Measurements from ENCODE around the gene CLUH.

- TF ChIP-seq, protein P1, sequence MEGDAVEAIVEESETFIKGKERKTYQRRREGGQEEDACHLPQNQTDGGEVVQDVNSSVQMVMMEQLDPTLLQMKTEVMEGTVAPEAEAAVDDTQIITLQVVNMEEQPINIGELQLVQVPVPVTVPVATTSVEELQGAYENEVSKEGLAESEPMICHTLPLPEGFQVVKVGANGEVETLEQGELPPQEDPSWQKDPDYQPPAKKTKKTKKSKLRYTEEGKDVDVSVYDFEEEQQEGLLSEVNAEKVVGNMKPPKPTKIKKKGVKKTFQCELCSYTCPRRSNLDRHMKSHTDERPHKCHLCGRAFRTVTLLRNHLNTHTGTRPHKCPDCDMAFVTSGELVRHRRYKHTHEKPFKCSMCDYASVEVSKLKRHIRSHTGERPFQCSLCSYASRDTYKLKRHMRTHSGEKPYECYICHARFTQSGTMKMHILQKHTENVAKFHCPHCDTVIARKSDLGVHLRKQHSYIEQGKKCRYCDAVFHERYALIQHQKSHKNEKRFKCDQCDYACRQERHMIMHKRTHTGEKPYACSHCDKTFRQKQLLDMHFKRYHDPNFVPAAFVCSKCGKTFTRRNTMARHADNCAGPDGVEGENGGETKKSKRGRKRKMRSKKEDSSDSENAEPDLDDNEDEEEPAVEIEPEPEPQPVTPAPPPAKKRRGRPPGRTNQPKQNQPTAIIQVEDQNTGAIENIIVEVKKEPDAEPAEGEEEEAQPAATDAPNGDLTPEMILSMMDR (tag by site-specific recombination; IDR thresholded peaks at IDR 0.05) = no peak
- no peak for TF ChIP-seq ZNF514 (tag by site-specific recombination; IDR thresholded peaks at IDR 0.05)
- TF ChIP-seq ZNF624 (tag by site-specific recombination; IDR thresholded peaks at IDR 0.05) = no peak
- TF ChIP-seq WT1 (tag by site-specific recombination; IDR thresholded peaks at IDR 0.05) = no peak
- TF ChIP-seq ZNF76 (tag by site-specific recombination; IDR thresholded peaks at IDR 0.05; ENCODE audit: borderline replicate concordance, low read depth) = no peak
- no peak for TF ChIP-seq ZEB2 (tag by site-specific recombination; IDR thresholded peaks at IDR 0.05)
- no peak for TF ChIP-seq ZNF121 (tag by site-specific recombination; IDR thresholded peaks at IDR 0.05)
- TF ChIP-seq ZBTB21 (tag by site-specific recombination; IDR thresholded peaks at IDR 0.05) = no peak
These were observed 12.6 kb upstream of the CLUH start for GRCh38 chr17:2723997-2724783.
